Activated B cell treated with CpG ODN at 0.5 μM for 24 hours (primary cell): Measurements from ENCODE around the gene ZMIZ2. TPM values are rescaled to one million over a fixed set of nuclear protein-coding genes. Genes with fewer than 3 reads are reported as not detected.
"Not testable (repeated sequence)": the region's sequence is repeated elsewhere in the genome, so short reads cannot be mapped to it uniquely, and the experiment has no call there.

ENCODE experiments used
- ATAC-seq: fragments of 200-7000 bp; cut with Tn5 transposase; one replicate; pipeline ENCODE4 v1.10.0; 2021; ENCODE audit warnings: low read depth, mild to moderate bottlenecking, moderate library complexity
- CTCF ChIA-PET: fragments of 350-600 bp; sonication (Branson Sonifier 250); formaldehyde crosslinking; loops from one replicate; lab custom pipeline; 2021; ENCODE audit warnings: antibody characterized with exemption; lab: Charles Lee
- POLR2A ChIA-PET: fragments of 350-600 bp; sonication (Branson Sonifier 250); formaldehyde crosslinking; loops from one replicate; lab custom pipeline; 2021; ENCODE audit warnings: antibody characterized with exemption; lab: Charles Lee
- DNase-seq: peaks from one replicate; pipeline ENCODE4 v3.0.0; 2022
- H3K27ac Mint-ChIP-seq: one replicate; pipeline ENCODE4 v1.8.0; 2020; ENCODE audit warnings: mixed read lengths
- H3K27me3 Mint-ChIP-seq: one replicate; pipeline ENCODE4 v1.8.0; 2021; ENCODE audit warnings: mixed read lengths
- H3K36me3 Mint-ChIP-seq: one replicate; pipeline ENCODE4 v1.8.0; 2021; ENCODE audit warnings: low read depth, mixed read lengths
- H3K4me1 Mint-ChIP-seq: one replicate; pipeline ENCODE4 v1.8.0; 2021; ENCODE audit warnings: mixed read lengths
- H3K4me3 Mint-ChIP-seq: one replicate; pipeline ENCODE4 v1.8.0; 2020; ENCODE audit warnings: mild to moderate bottlenecking, mixed read lengths
- H3K9me3 Mint-ChIP-seq: one replicate; pipeline ENCODE4 v1.8.0; 2020; ENCODE audit warnings: mixed read lengths
- intact Hi-C: fragments of 100-400 bp; cut with micrococcal nuclease; formaldehyde crosslinking; loops from one replicate; pipeline ENCODE4 v1.15.1; 2024
- total RNA-seq: library from RNA; stranded (reverse); gene quantifications from 2 replicates; pipeline ENCODE4 v1.2.3, GENCODE V29; 2022
- TF ChIP-seq, protein P1 (sequence below): fragments of 200-600 bp; IDR thresholded peaks from one replicate; pipeline ENCODE4 v1.8.0; 2022; ENCODE audit warnings: antibody characterized with exemption, mild to moderate bottlenecking

Gene ZMIZ2
- total RNA-seq, 1 donor from 2014 or later = 440 TPM

DNA sequence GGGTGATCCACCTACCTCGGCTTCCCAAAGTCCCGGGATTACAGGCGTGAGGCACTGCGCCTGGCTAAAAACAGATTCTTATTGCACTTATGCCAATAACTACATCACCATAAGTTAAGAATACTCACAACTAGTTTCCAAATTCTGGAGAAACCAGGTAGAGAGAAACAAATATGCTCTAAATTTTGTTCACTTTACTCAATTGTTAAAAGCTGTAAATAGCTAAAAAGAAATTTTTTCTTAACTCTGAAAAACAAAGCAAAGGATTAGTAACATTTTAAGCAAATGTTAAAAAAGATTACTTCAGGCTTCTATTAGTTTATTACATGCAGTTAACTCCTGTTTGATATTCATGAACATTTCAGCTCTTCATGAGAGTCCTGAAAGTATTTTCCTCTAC lies 28.3 kb upstream of the ZMIZ2 start:
- POLR2A ChIA-PET = no interaction called here

DNA sequence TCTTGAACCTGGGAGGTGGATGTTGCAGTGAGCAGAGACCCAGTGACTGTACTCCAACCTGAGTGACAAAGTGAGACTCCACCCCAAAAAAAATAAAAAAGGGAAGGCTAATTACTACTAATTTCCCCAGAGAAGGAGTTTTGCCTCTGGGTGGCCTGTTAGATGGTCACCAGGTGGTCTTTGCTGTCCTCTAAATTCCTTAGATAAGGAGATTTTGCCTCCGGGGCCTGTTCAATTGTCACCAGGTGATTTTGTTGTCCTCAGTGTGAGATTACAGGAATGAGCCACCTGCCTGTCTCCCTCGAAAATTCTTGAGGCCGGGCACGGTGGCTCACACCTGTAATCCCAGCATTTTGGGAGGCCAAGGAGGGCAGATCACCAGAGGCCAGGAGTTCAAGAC lies 24.4 kb upstream of the ZMIZ2 start:
- intact Hi-C loops = no loop called here
- CTCF ChIA-PET = no interaction called here
- Mint-ChIP-seq H3K4me1 (no peaks in the 10 kb centered on the region), H3K27me3 (no peaks in the 10 kb centered on the region), H3K9me3 (no peaks in the 10 kb centered on the region), H3K36me3 (no peaks in the 10 kb centered on the region), H3K4me3 (no peak overlapping the region), H3K27ac (no peak overlapping the region)
- no peak for ATAC-seq
- POLR2A ChIA-PET = interaction anchor here (0.6 kb wide), 1 partner anchor 11 kb away, joined by 5 read pairs; no protein-coding TSS in a partner anchor
- DNase-seq = no peak
- TF ChIP-seq, protein P1, sequence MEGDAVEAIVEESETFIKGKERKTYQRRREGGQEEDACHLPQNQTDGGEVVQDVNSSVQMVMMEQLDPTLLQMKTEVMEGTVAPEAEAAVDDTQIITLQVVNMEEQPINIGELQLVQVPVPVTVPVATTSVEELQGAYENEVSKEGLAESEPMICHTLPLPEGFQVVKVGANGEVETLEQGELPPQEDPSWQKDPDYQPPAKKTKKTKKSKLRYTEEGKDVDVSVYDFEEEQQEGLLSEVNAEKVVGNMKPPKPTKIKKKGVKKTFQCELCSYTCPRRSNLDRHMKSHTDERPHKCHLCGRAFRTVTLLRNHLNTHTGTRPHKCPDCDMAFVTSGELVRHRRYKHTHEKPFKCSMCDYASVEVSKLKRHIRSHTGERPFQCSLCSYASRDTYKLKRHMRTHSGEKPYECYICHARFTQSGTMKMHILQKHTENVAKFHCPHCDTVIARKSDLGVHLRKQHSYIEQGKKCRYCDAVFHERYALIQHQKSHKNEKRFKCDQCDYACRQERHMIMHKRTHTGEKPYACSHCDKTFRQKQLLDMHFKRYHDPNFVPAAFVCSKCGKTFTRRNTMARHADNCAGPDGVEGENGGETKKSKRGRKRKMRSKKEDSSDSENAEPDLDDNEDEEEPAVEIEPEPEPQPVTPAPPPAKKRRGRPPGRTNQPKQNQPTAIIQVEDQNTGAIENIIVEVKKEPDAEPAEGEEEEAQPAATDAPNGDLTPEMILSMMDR = no peak

More for the DNA sequence above, 28.3 kb upstream of the ZMIZ2 start:
- CTCF ChIA-PET = no interaction called here
- TF ChIP-seq, protein P1 = no peak
- Mint-ChIP-seq H3K4me1 (no peaks in the 10 kb centered on the region), H3K27me3 (no peaks in the 10 kb centered on the region), H3K27ac (no peak overlapping the region), H3K4me3 (no peak overlapping the region), H3K9me3 (no peaks in the 10 kb centered on the region), H3K36me3 (no peaks in the 10 kb centered on the region)
- DNase-seq (no peak), ATAC-seq (no peak)
- intact Hi-C loops = no loop called here

DNA sequence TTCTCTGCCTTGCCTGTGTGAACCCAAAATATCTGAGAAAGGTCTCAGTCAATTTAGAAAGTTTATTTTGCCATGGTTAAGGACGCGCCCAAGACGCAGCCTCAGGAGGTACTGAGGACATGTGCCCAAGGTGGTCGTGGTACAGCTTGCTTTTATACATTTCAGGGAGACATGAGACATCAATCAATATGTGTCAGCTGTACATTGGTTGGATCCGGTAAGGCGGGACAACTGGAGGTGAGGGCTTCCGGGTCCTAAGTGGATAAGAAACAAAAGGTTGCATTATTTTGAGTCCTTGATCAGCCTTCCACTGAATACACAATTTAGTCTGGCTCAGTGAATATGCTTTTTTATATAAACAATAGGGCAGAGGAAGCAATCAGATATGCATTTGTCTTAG lies 22.4 kb upstream of the ZMIZ2 start:
- H3K4me1 Mint-ChIP-seq, H3K27ac Mint-ChIP-seq, ATAC-seq, H3K27me3 Mint-ChIP-seq, H3K9me3 Mint-ChIP-seq, DNase-seq, H3K36me3 Mint-ChIP-seq, H3K4me3 Mint-ChIP-seq, intact Hi-C loops: not testable (repeated sequence)
- ChIA-PET CTCF (interaction anchor here (0.7 kb wide), 1 partner anchor 16 kb away, joined by 3 read pairs; no protein-coding TSS in a partner anchor), POLR2A (interaction anchor here (0.6 kb wide), 1 partner anchor 78 kb away, joined by 4 read pairs; no protein-coding TSS in a partner anchor)

DNA sequence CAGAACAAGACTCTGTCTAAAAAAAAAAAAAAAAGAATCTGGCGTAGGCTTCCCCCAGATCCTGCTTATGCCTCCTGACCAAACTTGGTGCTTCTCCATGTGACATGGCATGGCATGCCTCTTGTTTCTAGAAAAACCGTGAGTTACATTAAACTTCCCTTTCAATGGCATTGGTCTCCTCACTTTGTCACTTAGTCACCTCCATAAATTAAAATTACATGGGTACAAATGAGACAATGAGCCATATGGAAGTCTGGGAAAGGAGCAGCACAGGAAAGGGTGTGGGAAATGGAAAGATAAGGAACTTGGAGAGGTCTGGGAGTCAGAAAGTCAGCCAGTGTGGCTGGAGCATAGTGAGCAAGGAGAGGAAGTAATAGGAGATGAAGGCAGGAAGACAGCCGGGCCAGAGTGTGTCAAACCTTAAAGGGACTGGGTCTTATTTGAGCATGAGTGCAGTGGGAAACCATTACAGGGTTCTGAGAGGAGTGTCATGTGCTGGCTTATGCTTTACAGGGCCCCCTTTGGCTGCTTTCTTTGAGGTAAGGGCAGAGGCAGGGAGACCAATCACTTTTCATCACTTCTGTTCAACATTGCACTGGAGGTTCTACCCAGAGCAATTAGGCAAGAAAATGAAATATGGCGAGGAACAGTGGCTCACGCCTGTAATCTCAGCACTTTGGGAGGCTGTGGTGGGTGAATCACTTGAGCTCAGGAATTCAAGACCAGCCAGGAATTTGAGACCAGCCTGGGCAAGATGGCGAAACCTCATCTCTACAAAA lies 21.3 kb upstream of the ZMIZ2 start:
- no peak overlapping the region for H3K4me3 Mint-ChIP-seq
- intact Hi-C loops = no loop called here
- ChIA-PET POLR2A (no interaction called here), CTCF (interaction anchor here (0.7 kb wide), 1 partner anchor 18 kb away, joined by 3 read pairs; no protein-coding TSS in a partner anchor)
- ATAC-seq (no peak), DNase-seq (no peak)
- H3K27ac Mint-ChIP-seq = no peak overlapping the region
- no peaks in the 10 kb centered on the region for H3K27me3 Mint-ChIP-seq
- no peaks in the 10 kb centered on the region for H3K36me3 Mint-ChIP-seq
- no peaks in the 10 kb centered on the region for H3K4me1 Mint-ChIP-seq
- TF ChIP-seq, protein P1 = no peak
- H3K9me3 Mint-ChIP-seq = no peaks in the 10 kb centered on the region

DNA sequence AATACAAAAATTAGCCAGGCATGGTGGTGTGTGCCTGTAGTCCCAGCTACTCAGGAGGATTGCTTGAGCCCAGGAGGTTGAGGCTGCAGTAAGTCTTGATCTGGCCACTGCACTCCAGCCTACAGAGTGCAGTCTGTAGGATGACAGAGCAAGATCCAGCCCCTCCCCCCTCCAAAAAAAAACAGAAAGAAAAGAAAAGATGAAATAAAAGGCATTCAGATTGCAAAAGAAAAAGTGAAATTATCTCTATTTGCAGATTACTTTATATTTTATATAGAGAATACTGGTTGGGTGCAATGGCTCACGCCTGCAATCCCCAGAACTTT lies 20.7 kb upstream of the ZMIZ2 start:
- CTCF ChIA-PET = no interaction called here
- Mint-ChIP-seq H3K9me3 (no peaks in the 10 kb centered on the region), H3K4me3 (no peak overlapping the region), H3K4me1 (no peaks in the 10 kb centered on the region), H3K36me3 (no peaks in the 10 kb centered on the region), H3K27me3 (no peaks in the 10 kb centered on the region), H3K27ac (no peak overlapping the region)
- POLR2A ChIA-PET = no interaction called here
- no peak for ATAC-seq
- intact Hi-C loops = no loop called here
- TF ChIP-seq, protein P1 = no peak
- no peak for DNase-seq
